Mesenchymal stem cell (in vitro differentiated cells and primary cell): Measurements from ENCODE around the gene DSCAML1.

Source experiments
- DNase-seq: peaks from one replicate; pipeline ENCODE4 v3.0.0-alpha.2; 2013
- H2AFZ ChIP-seq: one replicate; pipeline ENCODE4 v1.6.1; 2013; ENCODE audit warnings: low read depth, mild to moderate bottlenecking, control low read depth, inconsistent platforms, low read length, moderate library complexity
- H2AK5ac ChIP-seq: 2 replicates; pipeline ENCODE4 v1.6.1; 2013; ENCODE audit warnings: low read length, moderate library complexity, mild to moderate bottlenecking, inconsistent platforms; ENCODE audit not compliant: severe bottlenecking
- H2BK120ac ChIP-seq: one replicate; pipeline ENCODE4 v1.6.1; 2013; ENCODE audit warnings: low read depth, mild to moderate bottlenecking, inconsistent platforms, low read length, moderate library complexity
- H2BK12ac ChIP-seq, 2 experiments: one replicate each; pipeline ENCODE4 v1.6.1; 2013; ENCODE audit warnings: inconsistent platforms in 2 of 2, low read length in 2 of 2, mild to moderate bottlenecking in 2 of 2, moderate library complexity in 2 of 2, control low read depth in 1 of 2
- H2BK15ac ChIP-seq: one replicate; pipeline ENCODE4 v1.6.1; 2013; ENCODE audit warnings: mild to moderate bottlenecking, low read depth, inconsistent platforms; ENCODE audit not compliant: poor library complexity, severe bottlenecking
- H2BK5ac ChIP-seq: 2 replicates; pipeline ENCODE4 v1.6.1; 2013; ENCODE audit warnings: low read depth, mild to moderate bottlenecking, low read length, control low read depth, inconsistent platforms; ENCODE audit not compliant: poor library complexity, severe bottlenecking
- H3K14ac ChIP-seq, 2 experiments: one replicate each; pipeline ENCODE4 v1.6.1; 2013; ENCODE audit warnings: inconsistent platforms in 2 of 2, low read length in 2 of 2, control low read depth in 1 of 2, mild to moderate bottlenecking in 1 of 2, moderate library complexity in 1 of 2
- H3K18ac ChIP-seq, 2 experiments: one replicate each; pipeline ENCODE4 v1.6.1; 2013; ENCODE audit warnings: inconsistent platforms in 2 of 2, low read length in 2 of 2, control low read depth in 1 of 2, low read depth in 1 of 2, mild to moderate bottlenecking in 1 of 2
- H3K23ac ChIP-seq, 2 experiments: one replicate each; pipeline ENCODE4 v1.6.1; 2013; ENCODE audit warnings: inconsistent platforms in 2 of 2, low read length in 2 of 2, mild to moderate bottlenecking in 2 of 2, moderate library complexity in 2 of 2, control low read depth in 1 of 2
- H3K27ac ChIP-seq: 2 replicates; pipeline ENCODE4 v1.5.1; 2013; ENCODE audit warnings: mild to moderate bottlenecking, moderate library complexity, low read length, control low read depth, inconsistent platforms; ENCODE audit not compliant: poor library complexity, severe bottlenecking
- H3K27me3 ChIP-seq, 2 experiments: 2 replicates each; pipeline versions ENCODE4 v1.6.1 to v1.7.0; 2013; ENCODE audit warnings: low read length in 2 of 2, mild to moderate bottlenecking in 2 of 2, moderate library complexity in 2 of 2, control low read depth in 1 of 2, inconsistent platforms in 1 of 2; ENCODE audit not compliant: control insufficient read depth in 1 of 2, insufficient read depth in 1 of 2
- H3K36me3 ChIP-seq, 2 experiments: 2 replicates each; pipeline versions ENCODE4 v1.6.1 to v1.7.0; 2013; ENCODE audit warnings: low read length in 2 of 2, control low read depth in 1 of 2, inconsistent platforms in 1 of 2, low read depth in 1 of 2, mild to moderate bottlenecking in 1 of 2; ENCODE audit not compliant: insufficient read depth in 2 of 2, control insufficient read depth in 1 of 2
- H3K4ac ChIP-seq, 2 experiments: one replicate each; pipeline ENCODE4 v1.6.1; 2013; ENCODE audit warnings: inconsistent platforms in 2 of 2, low read length in 2 of 2, mild to moderate bottlenecking in 2 of 2, moderate library complexity in 2 of 2, control low read depth in 1 of 2, low read depth in 1 of 2
- H3K4me1 ChIP-seq: 2 replicates; pipeline ENCODE4 v1.6.1; 2013; ENCODE audit warnings: low read depth, low read length, control low read depth; ENCODE audit not compliant: control insufficient read depth, insufficient read depth
- H3K4me2 ChIP-seq: 2 replicates; pipeline ENCODE4 v1.6.1; 2013; ENCODE audit warnings: low read length, mild to moderate bottlenecking, inconsistent platforms; ENCODE audit not compliant: poor library complexity, severe bottlenecking
- H3K4me3 ChIP-seq, 2 experiments: 2 replicates each; pipeline versions ENCODE4 v1.5.1 to v1.7.0; 2013; ENCODE audit warnings: low read length in 2 of 2, mild to moderate bottlenecking in 2 of 2, control low read depth in 1 of 2, low read depth in 1 of 2; ENCODE audit not compliant: insufficient read depth in 1 of 2
- H3K79me1 ChIP-seq: replicated peaks from 2 replicates; pipeline ENCODE4 v1.6.1; 2013; ENCODE audit warnings: mild to moderate bottlenecking, control low read depth, low read length, inconsistent platforms; ENCODE audit not compliant: poor library complexity, severe bottlenecking
- H3K9ac ChIP-seq: 2 replicates; pipeline ENCODE4 v1.7.0; 2013; ENCODE audit warnings: mild to moderate bottlenecking, low read length, moderate library complexity
- H3K9me3 ChIP-seq: 2 replicates; pipeline ENCODE4 v1.7.0; 2013; ENCODE audit warnings: mild to moderate bottlenecking, low read length; ENCODE audit not compliant: control insufficient read depth
- H4K8ac ChIP-seq: one replicate; pipeline ENCODE4 v1.6.1; 2013; ENCODE audit warnings: inconsistent platforms, mild to moderate bottlenecking, low read length, moderate library complexity
- H4K91ac ChIP-seq: one replicate; pipeline ENCODE4 v1.6.1; 2013; ENCODE audit warnings: mild to moderate bottlenecking, low read length, inconsistent platforms
- WGBS: methylation state at CpG from one replicate; pipeline ENCODE4 v1.1.7; 2013; ENCODE audit warnings: mixed read lengths; 5-methylcytosine and 5-hydroxymethylcytosine counted together

Gene DSCAML1

GRCh38 chr11:117749541-117749910 lies 47.5 kb downstream of the DSCAML1 start:
- H3K9ac ChIP-seq: no peak overlapping the region
- no peak overlapping the region for H3K4me3 ChIP-seq

DNA sequence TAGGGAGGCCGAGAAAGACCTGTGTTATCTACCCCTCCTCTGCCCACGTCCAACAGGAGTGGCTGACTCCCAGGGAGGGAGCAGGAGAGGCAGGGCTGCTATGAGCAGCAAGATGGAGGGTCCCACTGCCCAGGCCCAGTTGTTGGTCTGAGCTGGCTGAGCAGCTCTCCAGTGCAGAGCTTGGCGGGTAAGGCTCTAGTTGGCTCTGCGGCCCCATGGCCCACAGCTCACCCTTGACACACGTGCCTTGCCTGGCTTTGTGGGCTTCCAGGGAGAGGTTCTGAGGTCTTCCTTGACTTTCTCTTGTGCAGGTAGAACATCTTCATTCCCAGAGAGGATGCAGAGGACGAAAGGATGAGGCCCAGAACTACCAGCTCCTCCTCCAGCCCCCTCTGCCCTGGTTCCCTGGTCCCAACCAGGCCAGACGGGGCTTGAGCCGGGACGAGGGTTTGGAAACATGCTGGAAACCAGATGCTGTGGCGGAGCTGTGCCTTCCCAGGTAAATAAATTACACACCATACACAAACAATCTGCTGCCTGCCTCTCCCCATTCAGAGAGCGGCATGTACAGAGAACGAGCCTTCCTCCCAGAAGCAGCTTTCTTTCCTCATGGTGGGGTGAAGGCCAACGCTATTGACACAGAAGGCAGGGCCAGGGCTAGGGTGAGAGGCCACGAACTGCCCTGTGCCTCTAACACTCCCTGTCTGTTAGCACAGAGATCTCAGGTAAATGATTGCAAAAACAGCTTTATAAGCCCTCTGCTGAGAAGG lies 48.1 kb downstream of the DSCAML1 start:
- DNase-seq: no peak
- no peak overlapping the region for H2BK120ac ChIP-seq
- no peak overlapping the region for H3K4ac ChIP-seq
- H4K8ac ChIP-seq: no peak overlapping the region
- H4K91ac ChIP-seq: no peak overlapping the region
- no peak overlapping the region for H3K18ac ChIP-seq
- H3K4me2 ChIP-seq: no peak overlapping the region
- no peak overlapping the region for H3K4me3 ChIP-seq
- peaks cover 14 to 48% of the 10 kb centered on the region in 2 experiments for H3K27me3 ChIP-seq
- H3K27ac ChIP-seq: no peak overlapping the region
- 65% methylated on average over 14 of the region's 14 CpGs for WGBS
- no peak overlapping the region for H2AK5ac ChIP-seq
- no peaks in the 10 kb centered on the region for H3K79me1 ChIP-seq
- no peaks in the 10 kb centered on the region for H3K4me1 ChIP-seq
- H2BK12ac ChIP-seq: no peak overlapping the region
- H2BK15ac ChIP-seq: no peak overlapping the region
- H2BK5ac ChIP-seq: no peak overlapping the region
- no peak overlapping the region for H3K9ac ChIP-seq
- H3K14ac ChIP-seq: no peak overlapping the region
- H3K9me3 ChIP-seq: no peaks in the 10 kb centered on the region
- no peak overlapping the region for H2AFZ ChIP-seq
- no peak overlapping the region for H3K23ac ChIP-seq
- peaks cover 0 to 16% of the 10 kb centered on the region in 2 experiments for H3K36me3 ChIP-seq

More at GRCh38 chr11:117749541-117749910, 47.5 kb downstream of the DSCAML1 start:
- H3K14ac ChIP-seq: no peak overlapping the region
- no peak overlapping the region for H4K91ac ChIP-seq
- H3K4ac ChIP-seq: no peak overlapping the region
- no peak overlapping the region for H4K8ac ChIP-seq
- no peaks in the 10 kb centered on the region for H3K9me3 ChIP-seq
- H3K18ac ChIP-seq: no peak overlapping the region
- H2AFZ ChIP-seq: no peak overlapping the region
- H3K4me2 ChIP-seq: no peak overlapping the region
- H3K79me1 ChIP-seq: no peaks in the 10 kb centered on the region
- peaks cover 0 to 16% of the 10 kb centered on the region in 2 experiments for H3K36me3 ChIP-seq
- no peak overlapping the region for H2AK5ac ChIP-seq
- H2BK120ac ChIP-seq: no peak overlapping the region
- H2BK5ac ChIP-seq: no peak overlapping the region
- H3K4me1 ChIP-seq: no peaks in the 10 kb centered on the region
- peaks cover 19 to 45% of the 10 kb centered on the region in 2 experiments for H3K27me3 ChIP-seq
- H2BK15ac ChIP-seq: no peak overlapping the region
- no peak for DNase-seq
- WGBS: 90% methylated on average over 8 of the region's 8 CpGs
- H2BK12ac ChIP-seq: no peak overlapping the region
- no peak overlapping the region for H3K27ac ChIP-seq
- no peak overlapping the region for H3K23ac ChIP-seq

DNA sequence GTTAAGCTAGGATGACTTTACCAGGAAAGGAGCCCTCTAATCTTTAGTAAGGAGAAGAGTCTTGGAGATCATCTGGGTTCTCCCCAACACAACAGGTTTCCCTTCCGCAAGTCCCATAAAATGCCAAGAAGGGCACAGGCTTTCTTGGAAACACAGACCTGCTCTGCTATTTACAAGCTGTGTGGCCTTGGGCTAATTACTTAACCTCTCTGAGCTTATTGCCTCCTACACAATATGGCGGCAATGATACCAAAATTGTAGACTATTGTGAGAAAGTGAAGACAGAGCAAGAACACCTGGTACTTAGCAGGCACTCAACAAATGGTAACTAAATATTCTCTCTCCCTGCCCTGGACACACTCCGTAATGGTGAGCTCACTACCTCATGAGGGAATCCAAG lies 49.1 kb downstream of the DSCAML1 start:
- H3K18ac ChIP-seq: no peak overlapping the region
- H3K36me3 ChIP-seq: peaks cover 0 to 16% of the 10 kb centered on the region in 2 experiments
- no peaks in the 10 kb centered on the region for H3K79me1 ChIP-seq
- H2BK15ac ChIP-seq: no peak overlapping the region
- 98% methylated on average over 3 of the region's 3 CpGs for WGBS
- H2BK12ac ChIP-seq: no peak overlapping the region
- no peak overlapping the region for H3K4ac ChIP-seq
- H3K27ac ChIP-seq: no peak overlapping the region
- DNase-seq: no peak
- H3K4me1 ChIP-seq: peaks cover 5% of the 10 kb centered on the region
- no peak overlapping the region for H4K8ac ChIP-seq
- H3K9me3 ChIP-seq: no peaks in the 10 kb centered on the region
- no peak overlapping the region for H4K91ac ChIP-seq
- H3K23ac ChIP-seq: no peak overlapping the region
- no peak overlapping the region for H3K4me2 ChIP-seq
- no peak overlapping the region for H3K4me3 ChIP-seq
- no peak overlapping the region for H2AFZ ChIP-seq
- no peak overlapping the region for H2BK120ac ChIP-seq
- no peak overlapping the region for H2AK5ac ChIP-seq
- H2BK5ac ChIP-seq: no peak overlapping the region
- no peak overlapping the region for H3K9ac ChIP-seq
- H3K27me3 ChIP-seq: peaks cover 10 to 52% of the 10 kb centered on the region in 2 experiments
- H3K14ac ChIP-seq: no peak overlapping the region

- Histone ChIP-seq H2BK15ac (no peak overlapping the region), H3K27me3 (peaks cover 24 to 50% of the 10 kb centered on the region in 2 experiments), H3K4me3 (no peak overlapping the region), H2AK5ac (no peak overlapping the region), H3K9me3 (peaks cover 11% of the 10 kb centered on the region), H2BK12ac (no peak overlapping the region), H3K23ac (no peak overlapping the region), H4K8ac (no peak overlapping the region), H3K36me3 (peaks cover 0 to 23% of the 10 kb centered on the region in 2 experiments), H2BK120ac (no peak overlapping the region), H3K4ac (no peak overlapping the region), H3K4me1 (peaks cover 5% of the 10 kb centered on the region), H3K9ac (no peak overlapping the region), H3K18ac (no peak overlapping the region), H2AFZ (no peak overlapping the region), H4K91ac (peak overlapping the region; percentile 28), H3K14ac (no peak overlapping the region), H3K79me1 (no peaks in the 10 kb centered on the region), H2BK5ac (no peak overlapping the region), H3K4me2 (no peak overlapping the region), H3K27ac (no peak overlapping the region)
- WGBS: 73% methylated on average over 7 of the region's 7 CpGs
- DNase-seq: no peak
Observed at GRCh38 chr11:117745346-117745745, 51.7 kb downstream of the DSCAML1 start.
